Uterus (tissue), 2 donors: ENCODE measurements around the gene CAMTA1.

ENCODE experiments used
- POLR2A ChIP-seq, 2 donors: fragments of 450-650 bp; IDR thresholded peaks; one replicate each; pipeline ENCODE4 v1.6.1; 2016; ENCODE audit warnings: antibody characterized with exemption in 2 of 2, mild to moderate bottlenecking in 1 of 2, moderate library complexity in 1 of 2
- TF ChIP-seq, protein P1 (sequence below), 4 experiments: fragments of 200-600 bp in 2 of 4; fragments of 450-650 bp in 2 of 4; sonication (generic) in 2 of 4; IDR thresholded peaks; one replicate each; pipeline ENCODE4 v1.5.1; 2016 to 2019; ENCODE audit warnings: antibody characterized with exemption in 4 of 4, mild to moderate bottlenecking in 2 of 4, moderate library complexity in 1 of 4

DNA sequence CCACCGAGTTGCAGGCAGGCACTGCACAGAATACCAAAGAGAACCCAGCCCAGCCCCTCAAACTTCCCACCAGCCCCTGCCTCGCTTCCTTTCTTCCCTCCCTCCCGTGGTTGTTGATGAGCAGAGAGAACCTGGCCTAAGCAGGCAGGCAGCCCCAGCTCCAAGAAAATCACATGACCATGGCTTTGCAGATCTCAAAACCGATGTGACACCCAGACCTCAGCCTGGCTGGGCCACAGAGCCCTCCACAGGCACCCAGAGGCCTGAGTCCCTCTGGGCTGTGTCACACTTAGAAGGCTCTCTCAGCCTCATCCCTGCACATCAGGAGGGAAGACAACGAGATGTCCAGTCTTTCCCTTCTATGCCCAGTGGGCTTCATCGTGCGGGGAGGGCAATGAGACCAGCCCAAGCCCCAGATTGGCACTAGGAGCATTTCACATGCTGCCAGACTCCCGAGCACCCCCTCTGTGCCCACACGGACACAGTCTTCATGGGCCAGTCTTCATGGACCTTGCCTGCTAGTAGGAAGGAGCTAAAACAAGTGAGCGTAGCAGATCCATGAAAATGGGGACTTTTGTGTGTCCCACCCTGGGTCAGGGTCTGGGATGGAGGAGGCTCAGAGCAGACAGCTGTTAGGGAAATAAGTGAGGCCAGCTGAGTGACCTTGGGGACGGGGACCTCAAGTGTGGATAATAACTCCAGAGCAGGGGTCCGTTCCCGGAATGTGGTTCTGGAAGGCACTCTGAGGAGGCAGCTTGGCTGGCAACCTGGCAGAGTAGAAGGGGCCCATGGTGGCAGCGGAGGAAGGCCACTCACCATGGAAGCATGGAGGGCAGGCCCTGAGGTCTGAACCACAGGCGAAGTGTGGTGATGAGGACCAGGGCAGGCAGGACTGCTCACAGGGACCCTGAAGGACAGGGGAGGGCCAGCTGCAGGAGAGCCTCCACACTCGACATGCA, 781.4 kb downstream of the CAMTA1 start:
- TF ChIP-seq, protein P1, sequence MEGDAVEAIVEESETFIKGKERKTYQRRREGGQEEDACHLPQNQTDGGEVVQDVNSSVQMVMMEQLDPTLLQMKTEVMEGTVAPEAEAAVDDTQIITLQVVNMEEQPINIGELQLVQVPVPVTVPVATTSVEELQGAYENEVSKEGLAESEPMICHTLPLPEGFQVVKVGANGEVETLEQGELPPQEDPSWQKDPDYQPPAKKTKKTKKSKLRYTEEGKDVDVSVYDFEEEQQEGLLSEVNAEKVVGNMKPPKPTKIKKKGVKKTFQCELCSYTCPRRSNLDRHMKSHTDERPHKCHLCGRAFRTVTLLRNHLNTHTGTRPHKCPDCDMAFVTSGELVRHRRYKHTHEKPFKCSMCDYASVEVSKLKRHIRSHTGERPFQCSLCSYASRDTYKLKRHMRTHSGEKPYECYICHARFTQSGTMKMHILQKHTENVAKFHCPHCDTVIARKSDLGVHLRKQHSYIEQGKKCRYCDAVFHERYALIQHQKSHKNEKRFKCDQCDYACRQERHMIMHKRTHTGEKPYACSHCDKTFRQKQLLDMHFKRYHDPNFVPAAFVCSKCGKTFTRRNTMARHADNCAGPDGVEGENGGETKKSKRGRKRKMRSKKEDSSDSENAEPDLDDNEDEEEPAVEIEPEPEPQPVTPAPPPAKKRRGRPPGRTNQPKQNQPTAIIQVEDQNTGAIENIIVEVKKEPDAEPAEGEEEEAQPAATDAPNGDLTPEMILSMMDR (IDR thresholded peaks at IDR 0.05), result no peak
- no peak for TF ChIP-seq POLR2A (IDR thresholded peaks at IDR 0.05)
